ENCODE data around the gene RPRML.
A peak's percentile ranks its signal among the peaks of the same experiment; 100 is the strongest.

The RPRML gene

DNA sequence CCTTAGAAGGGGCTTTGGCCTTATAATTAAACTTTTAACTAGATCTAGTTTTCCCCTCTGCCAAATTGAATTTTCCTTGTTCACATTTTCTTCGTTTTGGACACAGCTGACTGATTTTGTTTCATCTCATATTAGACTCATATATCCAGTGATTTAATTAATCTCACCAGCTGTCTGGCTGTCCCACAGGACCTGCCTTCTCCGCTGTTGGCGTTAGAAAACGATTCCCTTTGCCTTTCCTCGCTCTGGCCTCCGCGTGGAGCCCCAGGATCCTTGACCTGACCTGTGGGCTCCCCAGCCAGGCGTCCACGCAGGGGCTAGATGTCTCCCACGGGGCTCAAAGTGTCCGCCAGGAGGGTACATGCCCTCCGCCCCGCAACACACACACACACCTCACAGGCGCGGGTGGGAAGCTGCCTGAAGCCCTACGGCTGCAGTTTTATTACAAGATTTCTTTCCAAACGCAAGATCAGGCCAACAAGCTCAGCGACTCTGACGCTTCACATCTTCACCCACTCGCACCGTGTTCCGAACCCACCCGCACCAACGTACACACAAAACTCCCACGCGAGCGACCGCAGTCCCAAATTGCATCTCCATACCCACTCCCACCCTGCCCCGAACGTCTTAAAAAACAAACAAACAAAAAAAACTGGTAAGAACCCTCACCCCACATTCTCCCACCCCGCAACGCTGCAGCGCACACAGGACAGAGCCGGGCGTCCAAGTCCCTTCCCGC, 1.1 kb downstream of the RPRML start:
- ChIA-PET POLR2A (no interaction called here), CTCF (interaction anchor here (1.4 kb wide), 1 partner anchor 35 kb away, joined by 5 read pairs; no protein-coding TSS in a partner anchor)
- TF ChIP-seq LEF1 (IDR thresholded peaks at IDR 0.05; ENCODE audit: borderline replicate concordance) (no peak), ELF4 (IDR thresholded peaks at IDR 0.05) (no peak), ARNT (IDR thresholded peaks at IDR 0.05) (no peak), TARDBP (IDR thresholded peaks at IDR 0.05) (no peak), CTBP1 (IDR thresholded peaks at IDR 0.05; ENCODE audit: borderline replicate concordance) (no peak), BHLHE40 (IDR thresholded peaks at IDR 0.05; ENCODE audit: borderline replicate concordance) (no peak), ZNF384 (IDR thresholded peaks at IDR 0.05) (no peak)
- no peak for DNase-seq (ENCODE audit: extremely low spot score)

DNA sequence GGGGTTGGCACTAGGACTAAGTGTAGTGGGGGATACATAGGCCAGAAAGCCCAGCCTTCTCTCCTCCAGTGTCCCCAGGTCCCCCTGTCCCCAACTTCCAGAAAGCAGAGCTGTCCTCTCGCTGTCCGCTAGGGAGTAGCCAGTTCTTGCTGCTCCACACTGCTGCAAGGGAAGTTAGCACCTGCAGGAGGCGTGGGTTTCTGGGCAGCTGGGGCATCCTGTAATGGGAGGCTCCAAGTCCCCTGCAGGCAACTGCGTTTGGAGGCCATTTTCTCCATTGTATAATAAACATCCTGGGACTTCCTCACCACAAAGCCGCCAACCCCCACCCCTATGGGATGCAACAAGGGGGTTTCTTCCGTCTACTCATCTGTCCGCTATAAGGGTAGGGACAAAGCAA, 1.7 kb downstream of the RPRML start:
- CTCF ChIA-PET = interaction anchor here (1.4 kb wide), 1 partner anchor 35 kb away, joined by 5 read pairs; no protein-coding TSS in a partner anchor
- DNase-seq (ENCODE audit: extremely low spot score) = peak; percentile 71
- TF ChIP-seq BHLHE40 (IDR thresholded peaks at IDR 0.05; ENCODE audit: borderline replicate concordance) = no peak
- TF ChIP-seq ZNF384 (IDR thresholded peaks at IDR 0.05) = no peak
- TF ChIP-seq TARDBP (IDR thresholded peaks at IDR 0.05) = no peak
- TF ChIP-seq, protein P1, sequence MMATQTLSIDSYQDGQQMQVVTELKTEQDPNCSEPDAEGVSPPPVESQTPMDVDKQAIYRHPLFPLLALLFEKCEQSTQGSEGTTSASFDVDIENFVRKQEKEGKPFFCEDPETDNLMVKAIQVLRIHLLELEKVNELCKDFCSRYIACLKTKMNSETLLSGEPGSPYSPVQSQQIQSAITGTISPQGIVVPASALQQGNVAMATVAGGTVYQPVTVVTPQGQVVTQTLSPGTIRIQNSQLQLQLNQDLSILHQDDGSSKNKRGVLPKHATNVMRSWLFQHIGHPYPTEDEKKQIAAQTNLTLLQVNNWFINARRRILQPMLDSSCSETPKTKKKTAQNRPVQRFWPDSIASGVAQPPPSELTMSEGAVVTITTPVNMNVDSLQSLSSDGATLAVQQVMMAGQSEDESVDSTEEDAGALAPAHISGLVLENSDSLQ (IDR thresholded peaks at IDR 0.05) = no peak
- no peak for TF ChIP-seq ELF4 (IDR thresholded peaks at IDR 0.05)
- TF ChIP-seq HDGF (IDR thresholded peaks at IDR 0.05; ENCODE audit: borderline replicate concordance) = no peak
- TF ChIP-seq NFRKB (IDR thresholded peaks at IDR 0.05) = no peak
- TF ChIP-seq CTBP1 (IDR thresholded peaks at IDR 0.05; ENCODE audit: borderline replicate concordance) = no peak
- no peak for TF ChIP-seq FOXK2 (IDR thresholded peaks at IDR 0.05)
- no peak for TF ChIP-seq FOXM1 (IDR thresholded peaks at IDR 0.05; ENCODE audit: borderline replicate concordance)
- no peak for TF ChIP-seq L3MBTL2 (conservative IDR thresholded peaks at IDR 0.05)
- TF ChIP-seq SUZ12 (IDR thresholded peaks at IDR 0.05) = no peak
- no peak for TF ChIP-seq SP1 (IDR thresholded peaks at IDR 0.05)
- TF ChIP-seq ARNT (IDR thresholded peaks at IDR 0.05) = no peak
- TF ChIP-seq FOXA1 (IDR thresholded peaks at IDR 0.05) = no peak
- no peak for TF ChIP-seq LEF1 (IDR thresholded peaks at IDR 0.05; ENCODE audit: borderline replicate concordance)
- POLR2A ChIA-PET = no interaction called here

DNA sequence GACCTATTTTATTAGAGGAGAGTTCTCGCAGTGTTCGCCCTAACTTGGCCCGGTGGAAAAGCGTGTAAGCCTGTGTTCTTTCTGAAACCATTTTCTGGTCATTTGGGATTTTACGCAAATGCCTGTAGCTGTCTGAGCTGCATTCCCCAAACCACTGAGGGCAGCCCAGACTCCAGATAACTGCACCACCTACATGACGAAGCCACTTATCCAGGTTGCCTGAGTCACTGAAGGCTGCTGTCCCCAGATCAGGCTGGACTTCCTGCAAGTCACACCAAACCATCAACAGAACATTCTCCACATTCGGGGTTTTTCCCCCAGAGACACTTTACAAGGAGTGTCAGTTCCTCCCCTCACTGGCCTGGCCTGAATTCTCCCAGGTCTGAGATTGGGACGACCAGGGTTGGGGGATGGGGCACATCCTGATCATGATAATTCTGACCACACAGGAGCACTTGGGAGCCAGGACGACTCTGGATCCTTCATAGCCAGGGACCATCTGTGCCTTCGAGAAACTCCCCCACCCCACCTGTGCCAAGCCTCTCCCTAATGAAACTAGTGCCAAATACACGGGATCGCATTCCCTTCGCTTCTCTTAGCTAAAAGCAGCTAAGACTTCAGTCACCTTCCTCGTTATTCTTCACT, 2.3 kb downstream of the RPRML start:
- TF ChIP-seq FOXA1 (IDR thresholded peaks at IDR 0.05) (no peak), BHLHE40 (IDR thresholded peaks at IDR 0.05; ENCODE audit: borderline replicate concordance) (no peak), ELF4 (IDR thresholded peaks at IDR 0.05) (no peak), ZNF384 (IDR thresholded peaks at IDR 0.05) (no peak), FOXM1 (IDR thresholded peaks at IDR 0.05; ENCODE audit: borderline replicate concordance) (no peak)
- TF ChIP-seq, protein P1 (IDR thresholded peaks at IDR 0.05) = no peak
- ChIA-PET CTCF (interaction anchor here (0.6 to 1.4 kb wide), 4 partner anchors 14 to 820 kb away, joined by 3 to 5 read pairs (median 4); no protein-coding TSS in a partner anchor), POLR2A (no interaction called here)
- DNase-seq (ENCODE audit: extremely low spot score) = peak; percentile 50

DNA sequence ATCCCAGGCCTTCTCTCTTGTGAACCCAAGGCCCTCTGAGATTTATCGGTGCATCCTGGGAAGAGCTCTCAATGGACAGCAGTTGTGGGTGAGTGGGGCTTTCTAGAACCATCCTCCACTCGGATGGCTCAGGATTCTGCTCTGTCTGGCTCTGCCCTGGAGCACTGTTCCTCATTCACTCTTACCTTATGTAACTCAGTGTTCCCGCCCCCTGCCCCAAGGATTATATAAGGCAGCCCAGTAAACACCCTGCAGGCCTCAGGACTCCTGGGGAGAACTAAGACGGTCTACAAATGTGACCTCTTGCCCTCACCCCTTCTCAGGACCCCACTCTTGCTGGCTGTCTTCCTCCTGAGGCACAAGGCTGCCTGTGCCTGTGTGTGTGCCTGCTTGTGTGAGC, 3.8 kb downstream of the RPRML start:
- POLR2A ChIA-PET = no interaction called here
- CTCF ChIA-PET = no interaction called here
- TF ChIP-seq SP1 (IDR thresholded peaks at IDR 0.05) (no peak), CTBP1 (IDR thresholded peaks at IDR 0.05; ENCODE audit: borderline replicate concordance) (no peak), FOXA1 (IDR thresholded peaks at IDR 0.05) (no peak), L3MBTL2 (conservative IDR thresholded peaks at IDR 0.05) (no peak), LEF1 (IDR thresholded peaks at IDR 0.05; ENCODE audit: borderline replicate concordance) (no peak), NFRKB (IDR thresholded peaks at IDR 0.05) (no peak)
- DNase-seq (ENCODE audit: extremely low spot score) = no peak

DNA sequence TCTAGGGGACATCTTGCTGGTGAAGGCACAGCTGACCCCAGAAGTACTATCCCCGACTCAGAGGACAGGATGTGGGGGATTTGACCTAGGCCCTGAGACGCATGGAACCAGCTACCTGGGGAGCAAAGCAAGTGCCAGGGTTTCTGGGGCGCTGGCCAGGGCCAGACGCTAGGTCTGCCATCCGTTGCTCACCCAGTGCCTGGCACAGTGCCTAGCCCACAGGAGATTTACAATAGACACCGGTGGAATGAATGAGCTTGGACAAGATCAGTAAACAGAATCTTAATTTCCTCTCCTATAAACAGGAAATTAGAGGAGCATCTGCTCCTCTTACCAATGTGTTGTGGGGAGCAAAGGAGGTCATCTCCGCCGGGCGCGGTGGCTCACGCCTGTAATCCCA, 5.0 kb downstream of the RPRML start:
- CTCF ChIA-PET = interaction anchor here (0.6 to 0.7 kb wide), 2 partner anchors 22 to 203 kb away, joined by 3 to 5 read pairs; no protein-coding TSS in a partner anchor
- DNase-seq (ENCODE audit: extremely low spot score) = no peak
- TF ChIP-seq TARDBP (IDR thresholded peaks at IDR 0.05) (no peak), HDGF (IDR thresholded peaks at IDR 0.05; ENCODE audit: borderline replicate concordance) (no peak), LEF1 (IDR thresholded peaks at IDR 0.05; ENCODE audit: borderline replicate concordance) (no peak), ELF4 (IDR thresholded peaks at IDR 0.05) (no peak), FOXA1 (IDR thresholded peaks at IDR 0.05) (no peak), SUZ12 (IDR thresholded peaks at IDR 0.05) (no peak), NFRKB (IDR thresholded peaks at IDR 0.05) (no peak), ARNT (IDR thresholded peaks at IDR 0.05) (no peak), FOXM1 (IDR thresholded peaks at IDR 0.05; ENCODE audit: borderline replicate concordance) (no peak), L3MBTL2 (conservative IDR thresholded peaks at IDR 0.05) (no peak), BHLHE40 (IDR thresholded peaks at IDR 0.05; ENCODE audit: borderline replicate concordance) (no peak), CTBP1 (IDR thresholded peaks at IDR 0.05; ENCODE audit: borderline replicate concordance) (no peak), FOXK2 (IDR thresholded peaks at IDR 0.05) (no peak), ZNF384 (IDR thresholded peaks at IDR 0.05) (no peak), SP1 (IDR thresholded peaks at IDR 0.05) (no peak)
- TF ChIP-seq, protein P1 (IDR thresholded peaks at IDR 0.05) = no peak
- POLR2A ChIA-PET = no interaction called here

DNA sequence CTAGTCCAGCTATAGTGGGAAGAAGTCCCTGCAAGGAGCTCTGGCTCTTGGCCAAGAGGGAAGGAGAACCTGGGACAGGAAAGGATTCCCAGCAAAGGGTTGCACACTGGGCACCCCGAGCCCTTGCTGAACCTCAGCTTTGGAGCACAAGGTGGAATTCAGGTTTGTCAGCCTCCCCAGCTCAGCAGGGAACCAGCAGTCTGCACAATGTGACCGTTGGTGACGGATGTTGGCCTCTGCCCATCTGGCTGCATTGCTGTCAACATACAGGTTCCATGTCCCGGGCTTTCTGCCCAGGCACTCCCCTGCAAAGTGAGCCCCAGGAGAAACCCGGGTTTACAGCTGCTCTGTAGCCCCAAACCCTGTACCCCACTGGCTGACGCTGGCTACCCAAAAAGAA, 6.7 kb downstream of the RPRML start:
- ChIA-PET POLR2A (no interaction called here), CTCF (no interaction called here)
- no peak for DNase-seq (ENCODE audit: extremely low spot score)
- TF ChIP-seq CTBP1 (IDR thresholded peaks at IDR 0.05; ENCODE audit: borderline replicate concordance) (no peak), SUZ12 (IDR thresholded peaks at IDR 0.05) (no peak), SP1 (IDR thresholded peaks at IDR 0.05) (no peak), FOXA1 (IDR thresholded peaks at IDR 0.05) (no peak), NFRKB (IDR thresholded peaks at IDR 0.05) (no peak), ELF4 (IDR thresholded peaks at IDR 0.05) (no peak), ZNF384 (IDR thresholded peaks at IDR 0.05) (no peak)
- TF ChIP-seq, protein P1 (IDR thresholded peaks at IDR 0.05) = no peak
